Activated CD4-positive, alpha-beta T cell treated with anti-CD3 and anti-CD28 coated beads, Interleukin-2, amount 10 ng/mL, durations not matched to agents 7 days and 5 days (primary cell): ENCODE measurements around the gene SLC1A5. TPM values are rescaled to one million over a fixed set of nuclear protein-coding genes. Genes with fewer than 3 reads are reported as not detected.
A peak's percentile ranks its signal among the peaks of the same experiment; 100 is the strongest.
"Not testable (repeated sequence)": the region's sequence is repeated elsewhere in the genome, so short reads cannot be mapped to it uniquely, and the experiment has no call there.

Experiments
- CTCF ChIA-PET: fragments of 350-600 bp; sonication (Branson Sonifier 250); formaldehyde crosslinking; loops from one replicate; lab custom pipeline; 2021; ENCODE audit warnings: antibody characterized with exemption; lab: Charles Lee
- POLR2A ChIA-PET: fragments of 350-600 bp; sonication (Branson Sonifier 250); formaldehyde crosslinking; loops from one replicate; lab custom pipeline; 2021; ENCODE audit warnings: antibody characterized with exemption; lab: Charles Lee
- DNase-seq: peaks from one replicate; pipeline ENCODE4 v3.0.0-alpha.2; 2020
- H3K27ac Mint-ChIP-seq: one replicate; pipeline ENCODE4 v1.8.0; 2021; ENCODE audit warnings: mild to moderate bottlenecking, moderate library complexity, mixed read lengths
- H3K27me3 Mint-ChIP-seq: one replicate; pipeline ENCODE4 v1.8.0; 2021; ENCODE audit warnings: mixed read lengths
- H3K36me3 Mint-ChIP-seq: one replicate; pipeline ENCODE4 v1.8.0; 2021; ENCODE audit warnings: low read depth, mixed read lengths
- H3K4me1 Mint-ChIP-seq: one replicate; pipeline ENCODE4 v1.8.0; 2021; ENCODE audit warnings: mixed read lengths
- H3K4me3 Mint-ChIP-seq: one replicate; pipeline ENCODE4 v1.8.0; 2021; ENCODE audit warnings: mild to moderate bottlenecking, moderate library complexity, mixed read lengths
- H3K9me3 Mint-ChIP-seq: one replicate; pipeline ENCODE4 v1.8.0; 2021; ENCODE audit warnings: mixed read lengths
- total RNA-seq, 2 experiments: library from RNA; stranded (reverse); gene quantifications; one replicate each; pipeline ENCODE4 v1.2.3, GENCODE V29; 2021

Gene SLC1A5
- 100 to 1,000 TPM; 104 to 108 TPM for total RNA-seq

DNA sequence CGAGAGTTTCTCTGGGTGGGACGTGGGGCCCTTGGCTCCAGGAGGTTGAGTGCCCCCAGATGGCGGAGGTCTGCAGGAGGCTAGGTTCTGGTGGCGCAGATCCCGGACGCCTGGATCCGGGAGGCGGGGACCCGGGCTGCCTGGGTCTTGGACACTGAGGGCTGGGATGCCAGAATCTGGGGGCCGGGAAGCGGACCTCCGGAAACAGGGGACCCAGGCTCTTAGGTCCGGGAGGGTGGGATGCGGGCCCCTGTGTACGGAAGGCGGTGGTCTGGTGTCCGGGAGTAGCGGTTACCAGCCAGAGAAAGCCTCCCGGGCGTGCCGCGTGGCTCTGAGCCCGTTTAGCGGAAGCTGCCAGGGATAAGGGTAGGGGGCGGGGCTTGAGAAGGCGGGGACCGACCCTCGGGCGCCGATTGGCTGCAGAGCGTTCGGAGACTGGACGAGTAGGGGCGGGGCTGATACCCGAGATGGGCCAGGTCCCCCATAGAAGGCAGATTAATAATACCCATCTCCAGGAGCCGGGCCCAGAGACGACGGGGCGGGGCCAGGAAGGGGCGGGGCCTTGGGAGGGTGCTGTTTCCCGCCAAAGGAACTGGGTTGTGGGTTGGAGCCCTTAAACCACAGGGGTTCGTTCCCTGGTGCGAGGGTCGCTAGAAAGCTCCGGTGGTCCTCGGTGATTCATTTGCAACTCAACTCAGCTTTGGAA lies at the start of gene SLC1A5:
TSS of gene SLC1A5 (minus strand) at position 333 of the 706 bp plus-strand sequence. CDS start 629 bp downstream, outside the sequence.
- CTCF ChIA-PET: interaction anchor here (0.6 to 2.2 kb wide), 10 partner anchors 8 to 492 kb away, joined by 3 to 9 read pairs (median 5); no protein-coding TSS in a partner anchor
- POLR2A ChIA-PET: interaction anchor here (0.6 to 0.7 kb wide), 3 partner anchors 65 to 925 kb away, joined by 3 to 9 read pairs (median 4); no protein-coding TSS in a partner anchor
- peak within 1 kb of the TSS; percentile 93 for H3K27ac Mint-ChIP-seq

DNA sequence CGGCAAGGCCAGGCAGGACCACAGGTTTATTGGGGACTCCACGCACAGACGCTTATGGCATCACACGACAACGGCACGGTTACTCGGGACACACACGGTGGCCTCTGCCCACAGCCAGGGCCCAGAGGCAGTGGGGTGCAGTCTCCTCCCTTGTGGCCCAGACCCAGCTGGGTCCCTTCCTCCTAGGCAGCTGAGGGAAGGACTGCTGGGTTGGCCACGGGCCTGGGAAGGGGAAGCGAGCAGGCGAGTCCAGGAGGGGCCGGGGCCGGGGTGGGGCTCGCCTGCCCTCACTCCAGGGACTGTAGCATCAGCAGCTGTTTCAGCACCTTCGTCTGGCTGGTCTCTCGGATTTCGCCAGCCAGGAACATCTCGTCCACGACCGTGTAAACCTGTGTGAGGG lies 49.8 kb upstream of the SLC1A5 start:
- ChIA-PET POLR2A (no interaction called here), CTCF (interaction anchor here (0.6 to 3.6 kb wide), 5 partner anchors 13 to 130 kb away, joined by 5 to 35 read pairs (median 10); partner anchors contain the start of gene AP2S1)
- no peak overlapping the region for H3K4me3 Mint-ChIP-seq
- H3K36me3 Mint-ChIP-seq: peaks cover 10% of the 10 kb centered on the region
- H3K27me3 Mint-ChIP-seq: no peaks in the 10 kb centered on the region
- no peak overlapping the region for H3K27ac Mint-ChIP-seq
- DNase-seq: no peak
- no peaks in the 10 kb centered on the region for H3K9me3 Mint-ChIP-seq
- H3K4me1 Mint-ChIP-seq: peaks cover 5% of the 10 kb centered on the region

More for the DNA sequence above, at the start of gene SLC1A5:
- Mint-ChIP-seq H3K9me3 (no peaks in the 10 kb centered on the region), H3K36me3 (peaks cover 27% of the 10 kb centered on the region), H3K4me1 (peaks cover 65% of the 10 kb centered on the region), H3K27me3 (no peaks in the 10 kb centered on the region), H3K4me3 (peak within 1 kb of the TSS; percentile 97)
- DNase-seq: peak; percentile 97

DNA sequence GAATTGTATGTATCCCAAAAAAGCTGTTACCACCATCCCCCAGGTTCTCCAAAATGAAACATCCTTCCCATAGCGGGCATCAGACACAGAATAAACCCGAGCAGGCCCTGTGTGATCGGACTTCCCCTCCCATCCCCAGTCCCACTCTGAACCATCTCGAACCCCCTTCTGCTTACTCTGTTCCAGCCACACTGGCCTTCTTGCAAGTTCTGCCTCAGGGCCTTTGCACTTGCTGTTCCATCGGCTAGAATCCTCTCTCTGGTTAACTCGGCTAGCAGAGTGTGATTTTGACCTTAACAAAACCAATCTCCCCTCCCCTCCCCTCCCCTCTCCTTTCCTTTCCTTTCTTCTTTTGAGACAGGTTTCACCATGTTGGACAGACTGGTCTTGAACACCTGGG lies 46.6 kb upstream of the SLC1A5 start:
- no peak overlapping the region for H3K4me3 Mint-ChIP-seq
- H3K9me3 Mint-ChIP-seq: no peaks in the 10 kb centered on the region
- H3K27me3 Mint-ChIP-seq: no peaks in the 10 kb centered on the region
- no peak for DNase-seq
- peaks cover 4% of the 10 kb centered on the region for H3K36me3 Mint-ChIP-seq
- H3K27ac Mint-ChIP-seq: no peak overlapping the region
- ChIA-PET POLR2A (no interaction called here), CTCF (interaction anchor here (1.5 kb wide), 1 partner anchor 51 kb away, joined by 3 read pairs; no protein-coding TSS in a partner anchor)
- no peaks in the 10 kb centered on the region for H3K4me1 Mint-ChIP-seq

DNA sequence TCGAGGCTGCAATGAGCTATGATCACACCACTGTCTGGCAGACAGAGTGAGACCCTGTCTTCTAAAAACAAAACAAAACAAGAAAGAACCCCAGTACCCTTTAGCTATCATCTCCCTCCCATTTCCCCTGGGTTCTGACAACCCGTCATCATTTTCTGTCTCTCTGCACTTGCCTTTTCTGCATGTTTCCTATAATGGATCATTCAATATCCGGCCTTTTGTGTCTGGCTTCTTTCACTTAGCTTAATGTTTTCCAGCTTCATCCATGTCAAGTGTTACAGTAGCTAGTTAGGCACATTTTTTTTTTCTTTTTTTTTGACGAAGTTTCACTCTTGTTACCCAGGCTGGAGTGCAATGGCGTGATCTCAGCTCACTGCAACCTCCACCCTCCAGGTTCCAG lies 45.7 kb upstream of the SLC1A5 start:
- DNase-seq: no peak
- Mint-ChIP-seq H3K9me3 (no peaks in the 10 kb centered on the region), H3K27ac (peak overlapping the region; percentile 37), H3K4me3 (no peak overlapping the region), H3K4me1 (peaks cover 1% of the 10 kb centered on the region), H3K36me3 (peaks cover 4% of the 10 kb centered on the region), H3K27me3 (no peaks in the 10 kb centered on the region)
- POLR2A ChIA-PET: no interaction called here
- CTCF ChIA-PET: interaction anchor here (0.6 to 1.5 kb wide), 4 partner anchors 28 to 184 kb away, joined by 3 to 4 read pairs (median 4); no protein-coding TSS in a partner anchor

- ChIA-PET CTCF (interaction anchor here (1.1 to 4.7 kb wide), 4 partner anchors 9 to 102 kb away, joined by 3 to 28 read pairs (median 6); no protein-coding TSS in a partner anchor), POLR2A (no interaction called here)
- Mint-ChIP-seq H3K9me3 (no peaks in the 10 kb centered on the region), H3K27me3 (no peaks in the 10 kb centered on the region), H3K27ac (no peak overlapping the region), H3K4me1 (peaks cover 5% of the 10 kb centered on the region), H3K4me3 (no peak overlapping the region), H3K36me3 (no peaks in the 10 kb centered on the region)
- DNase-seq: no peak
These were observed 42.5 kb upstream of the SLC1A5 start for GRCh38 chr19:46830864-46831263.

- H3K27ac Mint-ChIP-seq: no peak overlapping the region
- CTCF ChIA-PET: interaction anchor here (0.6 to 4.7 kb wide), 6 partner anchors 12 to 226 kb away, joined by 3 to 28 read pairs (median 4); no protein-coding TSS in a partner anchor
- no peaks in the 10 kb centered on the region for H3K36me3 Mint-ChIP-seq
- POLR2A ChIA-PET: interaction anchor here (0.7 kb wide), 1 partner anchor 111 kb away, joined by 6 read pairs; no protein-coding TSS in a partner anchor
- no peak for DNase-seq
- no peaks in the 10 kb centered on the region for H3K27me3 Mint-ChIP-seq
- peaks cover 17% of the 10 kb centered on the region for H3K4me1 Mint-ChIP-seq
- H3K9me3 Mint-ChIP-seq: no peaks in the 10 kb centered on the region
- H3K4me3 Mint-ChIP-seq: no peak overlapping the region
These were observed 40.1 kb upstream of the SLC1A5 start for GRCh38 chr19:46828484-46828883.

DNA sequence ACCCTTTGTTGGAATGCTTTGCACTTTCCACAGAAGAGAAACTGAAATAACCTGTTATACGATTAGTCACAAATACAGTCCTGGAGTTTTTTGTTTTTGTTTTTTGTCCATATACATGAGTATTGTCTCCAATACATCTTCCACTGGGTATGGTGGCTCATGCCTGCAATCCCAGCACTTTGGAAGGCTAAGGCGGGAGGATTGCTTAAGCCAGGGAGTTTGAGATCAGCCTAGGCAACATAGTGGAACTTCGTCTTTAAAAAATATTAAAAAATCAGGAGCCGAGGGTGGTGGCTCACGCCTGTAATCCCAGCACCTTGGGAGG lies 37.3 kb upstream of the SLC1A5 start:
- H3K27me3 Mint-ChIP-seq: no peaks in the 10 kb centered on the region
- peaks cover 37% of the 10 kb centered on the region for H3K4me1 Mint-ChIP-seq
- no peak overlapping the region for H3K27ac Mint-ChIP-seq
- CTCF ChIA-PET: no interaction called here
- POLR2A ChIA-PET: no interaction called here
- H3K4me3 Mint-ChIP-seq: no peak overlapping the region
- H3K36me3 Mint-ChIP-seq: no peaks in the 10 kb centered on the region
- no peak for DNase-seq
- no peaks in the 10 kb centered on the region for H3K9me3 Mint-ChIP-seq

GRCh38 chr19:46824890-46825730 lies 36.7 kb upstream of the SLC1A5 start:
- H3K27ac Mint-ChIP-seq: peak overlapping the region; percentile 59
- no peak overlapping the region for H3K4me3 Mint-ChIP-seq
- no peaks in the 10 kb centered on the region for H3K27me3 Mint-ChIP-seq
- CTCF ChIA-PET: interaction anchor here (0.6 to 1.2 kb wide), 3 partner anchors 15 to 72 kb away, joined by 3 to 4 read pairs (median 3); no protein-coding TSS in a partner anchor
- no peaks in the 10 kb centered on the region for H3K36me3 Mint-ChIP-seq
- DNase-seq: peak; percentile 29
- H3K4me1 Mint-ChIP-seq: peaks cover 43% of the 10 kb centered on the region
- POLR2A ChIA-PET: interaction anchor here (0.6 kb wide), 1 partner anchor 377 kb away, joined by 3 read pairs; no protein-coding TSS in a partner anchor
- H3K9me3 Mint-ChIP-seq: no peaks in the 10 kb centered on the region

- no peak overlapping the region for H3K27ac Mint-ChIP-seq
- H3K36me3 Mint-ChIP-seq: no peaks in the 10 kb centered on the region
- H3K27me3 Mint-ChIP-seq: no peaks in the 10 kb centered on the region
- H3K4me3 Mint-ChIP-seq: no peak overlapping the region
- CTCF ChIA-PET: interaction anchor here (0.6 to 1.9 kb wide), 6 partner anchors 8 to 182 kb away, joined by 3 to 10 read pairs (median 3); no protein-coding TSS in a partner anchor
- POLR2A ChIA-PET: no interaction called here
- no peaks in the 10 kb centered on the region for H3K9me3 Mint-ChIP-seq
- no peak for DNase-seq
- H3K4me1 Mint-ChIP-seq: peaks cover 50% of the 10 kb centered on the region
These were observed 34.7 kb upstream of the SLC1A5 start for GRCh38 chr19:46823049-46823448.

- DNase-seq, POLR2A ChIA-PET, H3K36me3 Mint-ChIP-seq, H3K27me3 Mint-ChIP-seq, H3K4me3 Mint-ChIP-seq, H3K9me3 Mint-ChIP-seq: not testable (repeated sequence)
- Mint-ChIP-seq H3K27ac (peak overlapping the region; percentile 83), H3K4me1 (peaks cover 50% of the 10 kb centered on the region)
- CTCF ChIA-PET: interaction anchor here (0.6 to 2.7 kb wide), 6 partner anchors 8 to 157 kb away, joined by 3 to 10 read pairs (median 7); no protein-coding TSS in a partner anchor
These were observed 34.0 kb upstream of the SLC1A5 start for GRCh38 chr19:46822410-46822787.

GRCh38 chr19:46821512-46822409 lies 33.4 kb upstream of the SLC1A5 start:
- Mint-ChIP-seq H3K27me3 (no peaks in the 10 kb centered on the region), H3K4me3 (peak overlapping the region; percentile 10), H3K9me3 (no peaks in the 10 kb centered on the region), H3K27ac (peak overlapping the region; percentile 83), H3K36me3 (no peaks in the 10 kb centered on the region), H3K4me1 (peaks cover 50% of the 10 kb centered on the region)
- DNase-seq: peak; percentile 61
- ChIA-PET POLR2A (no interaction called here), CTCF (interaction anchor here (0.6 to 2.7 kb wide), 10 partner anchors 9 to 68 kb away, joined by 3 to 10 read pairs (median 4); no protein-coding TSS in a partner anchor)
